GM21786 (cell line): ENCODE measurements around the gene KIF27.
"Not testable (repeated sequence)": the region's sequence is repeated elsewhere in the genome, so short reads cannot be mapped to it uniquely, and the experiment has no call there.

ENCODE experiments used
- ATAC-seq: cut with Tn5 transposase; IDR thresholded peaks from one replicate; pipeline ENCODE4 v1.9.1; 2021; ENCODE audit not compliant: unreplicated experiment

Gene KIF27

GRCh38 chr9:83817356-83818278, 103.6 kb downstream of the KIF27 start, which contains the start of gene GKAP1:
Gene GKAP1 (minus strand): TSS chr9:83817769. CDS start chr9:83806517, 11,252 bp downstream.
- ATAC-seq = peak; percentile 75

GRCh38 chr9:83817011-83817355, 104.2 kb downstream of the KIF27 start:
- peak; percentile 9 for ATAC-seq

DNA sequence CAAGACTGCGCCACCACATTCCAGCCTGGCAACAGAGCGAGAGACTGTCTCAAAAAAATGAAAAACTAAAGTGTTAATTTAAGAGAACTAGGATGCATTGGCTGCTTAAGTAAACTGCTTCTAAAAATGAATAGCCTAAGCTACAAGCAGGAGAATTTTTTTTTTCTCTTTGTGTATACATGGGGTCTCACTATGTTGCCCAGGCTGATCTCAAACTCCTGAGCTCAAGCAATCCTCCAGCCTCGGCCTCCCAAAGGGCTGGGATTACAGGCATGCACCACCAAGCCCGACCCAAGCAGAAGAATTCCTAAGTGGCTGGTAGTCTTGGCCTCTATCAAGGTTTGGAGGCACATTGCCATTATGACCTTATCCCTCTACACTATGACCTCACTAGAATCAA, 106.1 kb downstream of the KIF27 start:
- not testable (repeated sequence) for ATAC-seq

DNA sequence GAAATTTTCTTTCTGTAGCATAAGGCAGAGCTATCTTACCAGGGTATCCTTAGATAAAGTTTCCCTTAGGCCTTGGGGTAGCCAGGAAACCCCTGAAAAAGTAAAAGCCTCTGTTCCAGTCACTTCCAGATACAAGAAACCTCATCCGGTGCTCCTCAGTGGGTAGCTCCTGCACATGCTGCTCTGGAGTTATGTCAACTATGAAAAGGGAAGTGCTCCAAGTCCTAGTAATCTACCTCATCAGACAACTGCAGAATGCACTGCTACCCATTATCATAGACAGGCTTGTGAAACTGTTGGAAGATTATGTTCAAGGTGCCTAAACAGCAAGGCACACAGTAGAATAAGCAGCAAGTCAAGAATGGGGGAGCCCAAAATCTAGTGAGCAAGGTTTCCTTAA, 112.0 kb downstream of the KIF27 start:
- ATAC-seq = not testable (repeated sequence)

GRCh38 chr9:83804454-83804853, 116.8 kb downstream of the KIF27 start:
- not testable (repeated sequence) for ATAC-seq

- ATAC-seq = not testable (repeated sequence)
Observed at GRCh38 chr9:83803941-83804340, 117.3 kb downstream of the KIF27 start.

DNA sequence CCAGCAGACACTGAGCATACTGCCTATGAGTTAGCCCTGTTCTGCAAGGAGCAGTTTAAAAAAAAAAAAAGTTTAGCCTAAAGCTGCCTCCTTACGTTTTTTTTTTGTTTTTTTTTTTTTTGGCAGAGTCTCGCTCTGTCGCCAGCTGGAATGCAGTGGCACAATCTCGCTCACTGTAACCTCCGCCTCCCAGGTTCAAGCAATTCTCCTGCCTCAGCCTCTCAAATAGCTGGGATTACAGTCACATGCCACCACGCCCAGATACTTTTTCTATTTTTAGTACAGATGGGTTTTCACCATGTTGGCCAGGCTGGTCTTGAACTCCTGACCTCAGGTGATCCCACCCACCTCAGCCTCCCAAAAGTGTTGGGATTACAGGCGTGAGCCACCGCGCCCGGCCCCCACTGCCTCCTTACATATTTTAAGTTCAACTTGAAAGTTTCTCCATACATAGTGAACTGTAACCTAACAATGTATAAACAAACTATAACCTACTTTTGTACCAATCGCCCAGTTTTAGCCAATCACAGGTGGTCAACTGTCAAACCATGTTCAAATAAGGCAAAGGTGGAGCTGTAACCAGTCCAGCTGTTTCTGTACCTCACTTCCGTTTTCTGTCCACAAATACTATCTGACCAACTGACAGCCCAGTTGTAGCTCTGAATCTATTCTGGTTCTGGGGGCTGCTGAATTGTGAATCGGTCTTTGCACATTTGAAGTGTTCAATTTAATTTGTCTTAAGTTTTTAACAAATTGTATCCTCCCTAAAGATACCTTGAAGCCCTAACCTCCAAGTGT, 120.8 kb downstream of the KIF27 start:
- no peak for ATAC-seq

DNA sequence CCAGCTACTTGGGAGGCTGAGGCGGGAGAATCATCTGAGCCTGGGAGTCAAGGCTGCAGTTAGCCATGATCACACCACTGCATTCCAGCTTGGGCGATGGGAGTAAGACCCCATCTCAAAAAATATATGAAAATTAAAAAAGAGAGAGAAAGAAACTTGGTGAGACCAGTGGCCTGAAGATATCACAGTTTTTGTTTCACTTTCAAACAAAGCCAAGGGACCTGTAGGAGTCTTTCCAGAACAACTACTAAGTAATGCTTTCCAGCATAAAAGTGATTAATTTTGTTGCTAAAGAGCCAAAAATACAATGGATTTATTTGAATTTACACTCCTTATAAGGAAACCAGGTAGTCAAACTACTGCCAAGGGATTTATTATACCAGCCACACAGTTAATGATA, 127.2 kb downstream of the KIF27 start:
- ATAC-seq = peak; percentile 45

DNA sequence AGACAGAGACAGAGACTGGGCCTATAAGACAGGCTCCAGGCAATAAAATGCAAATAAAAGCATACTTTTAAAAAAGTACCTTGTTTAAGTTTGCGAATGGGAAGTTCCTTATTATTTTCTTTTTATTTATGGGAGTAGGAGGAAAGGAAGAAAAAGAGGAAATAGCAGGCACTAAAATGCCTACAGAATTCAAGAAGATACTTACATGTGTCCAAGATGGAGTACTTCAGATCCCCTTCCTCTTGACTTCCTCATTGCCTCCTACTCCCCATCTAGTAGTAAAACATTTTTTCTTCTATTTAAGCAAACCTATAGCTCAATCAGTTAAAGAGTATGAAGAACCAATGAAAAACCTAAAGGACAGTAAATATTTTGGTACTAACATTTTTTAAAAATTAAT, 128.5 kb downstream of the KIF27 start:
- no peak for ATAC-seq
